GM21423 (cell line): ENCODE results near the gene SMG6.
A peak's percentile ranks its signal among the peaks of the same experiment; 100 is the strongest.
"Not testable (repeated sequence)": the region's sequence is repeated elsewhere in the genome, so short reads cannot be mapped to it uniquely, and the experiment has no call there.

ENCODE experiments used
- ATAC-seq: cut with Tn5 transposase; IDR thresholded peaks from one replicate; pipeline ENCODE4 v1.9.1; 2021; ENCODE audit warnings: mild to moderate bottlenecking, moderate library complexity; ENCODE audit not compliant: unreplicated experiment

SMG6 gene

DNA sequence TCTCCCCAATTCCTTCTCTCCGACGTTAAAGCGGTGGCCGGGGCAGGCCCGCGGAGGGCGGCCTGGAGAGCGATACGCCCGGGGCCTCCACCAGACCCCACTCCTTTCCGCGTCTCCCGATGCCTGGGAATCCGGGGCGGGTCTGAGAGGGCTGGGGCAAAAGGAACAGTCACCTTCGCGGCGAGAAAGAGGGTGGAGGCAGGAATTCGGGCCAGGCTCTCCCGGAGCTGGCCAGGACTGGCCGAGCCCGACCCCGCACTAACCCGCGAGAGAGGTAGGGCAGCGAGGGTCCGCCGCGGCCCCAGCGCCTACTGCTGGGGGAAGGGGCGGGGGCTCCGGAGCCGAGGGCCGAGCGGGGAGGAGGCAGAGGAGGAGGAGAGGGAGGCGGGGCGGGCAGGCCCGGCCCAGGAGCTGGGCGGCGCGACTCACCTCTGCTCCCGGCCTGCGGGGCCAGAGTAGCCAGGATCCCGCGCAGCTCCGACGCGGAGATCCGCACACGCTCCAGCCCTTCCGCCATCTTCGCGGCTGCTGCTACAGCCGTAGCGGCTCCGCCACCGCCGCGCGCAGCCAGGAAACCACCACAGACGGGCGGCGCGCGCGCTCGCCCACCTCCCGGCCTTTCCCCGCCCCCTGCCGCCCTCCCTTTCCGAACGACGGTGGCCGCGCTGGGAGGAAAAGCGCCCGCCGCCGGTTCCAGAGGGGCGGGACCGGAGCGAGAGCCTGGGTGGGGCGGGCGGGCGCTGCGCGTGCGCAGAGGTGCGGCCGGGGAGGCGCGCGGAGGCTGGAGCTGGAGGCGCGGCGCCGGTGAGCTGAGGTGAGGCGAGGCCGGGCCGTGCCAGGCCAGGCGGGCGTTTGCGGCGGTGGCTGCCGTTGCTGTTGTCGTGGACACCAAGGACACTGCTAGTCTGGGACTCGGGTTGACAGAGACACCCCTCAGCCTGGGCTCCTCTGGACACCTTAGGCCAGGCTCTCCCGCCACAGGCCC, at the start of gene SMG6, which contains the start of gene SRR:
TSS of gene SMG6 (minus strand) at position 582 of the 985 bp plus-strand sequence. CDS start at position 517, 65 bp downstream.
TSS of gene SRR (plus strand) at position 747 of the 985 bp plus-strand sequence. CDS start 11,611 bp downstream, outside the sequence.
- ATAC-seq, result peak; percentile 85

DNA sequence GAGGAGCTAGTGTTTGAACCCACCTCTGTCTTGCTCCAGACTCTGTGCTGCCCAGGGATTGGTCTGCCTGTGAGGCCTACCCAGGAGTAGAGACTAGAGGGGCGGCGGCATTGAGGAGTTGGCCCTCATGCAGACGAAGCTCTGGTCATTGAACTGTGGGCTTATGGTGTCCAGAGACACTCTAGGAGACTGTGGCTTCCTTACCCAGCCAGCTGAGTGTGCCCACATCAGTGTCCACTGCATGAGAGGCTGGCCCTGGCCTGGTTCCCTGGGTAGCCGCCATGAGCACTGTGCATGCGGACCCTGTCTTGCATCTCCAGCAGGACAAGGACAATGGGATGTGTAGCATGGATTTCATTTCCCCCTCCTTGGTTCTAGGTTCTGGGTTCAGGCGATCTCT, 47.7 kb upstream of the SMG6 start:
- ATAC-seq, result no peak

GRCh38 chr17:2347805-2348685, 44.5 kb upstream of the SMG6 start:
- no peak for ATAC-seq

GRCh38 chr17:2346475-2346874, 42.9 kb upstream of the SMG6 start:
- ATAC-seq, result no peak

GRCh38 chr17:2344528-2344927, 40.9 kb upstream of the SMG6 start:
- ATAC-seq, result no peak

DNA sequence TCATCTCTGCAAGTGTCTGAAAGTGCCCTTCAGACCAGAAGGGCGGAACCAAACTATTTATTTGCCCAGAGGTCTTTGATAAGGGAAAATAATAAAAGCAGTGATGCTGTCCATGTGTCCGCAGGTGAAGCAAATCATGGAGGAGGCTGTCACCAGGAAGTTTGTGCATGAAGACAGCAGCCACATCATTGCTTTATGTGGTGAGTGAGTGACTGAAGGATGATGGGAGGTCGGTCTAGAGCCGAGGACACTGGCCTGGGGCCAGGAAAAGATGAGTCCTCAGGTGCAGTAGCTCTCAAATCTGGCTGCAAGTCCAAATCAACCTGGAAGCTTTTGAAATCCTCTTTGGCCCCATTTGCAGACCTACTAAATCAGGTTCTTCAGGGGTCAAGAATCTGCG, 39.8 kb upstream of the SMG6 start:
- no peak for ATAC-seq

GRCh38 chr17:2338315-2338657, 34.7 kb upstream of the SMG6 start:
- no peak for ATAC-seq

GRCh38 chr17:2337544-2338314, 34.1 kb upstream of the SMG6 start:
- no peak for ATAC-seq

GRCh38 chr17:2336852-2337543, 33.4 kb upstream of the SMG6 start, which contains the start of gene SGSM2:
Gene SGSM2 (plus strand): TSS chr17:2337501. CDS start chr17:2337689, 188 bp downstream.
- peak; percentile 8 for ATAC-seq

- peak; percentile 84 for ATAC-seq
Observed at GRCh38 chr17:2336215-2336851, 32.7 kb upstream of the SMG6 start, which contains the start of gene TSR1. Gene TSR1 (minus strand): TSS chr17:2336457. CDS start chr17:2336427, 30 bp downstream.

- ATAC-seq, result no peak
Observed at GRCh38 chr17:2335726-2336214, 32.2 kb upstream of the SMG6 start.

GRCh38 chr17:2331303-2331702, 27.7 kb upstream of the SMG6 start:
- ATAC-seq, result no peak

GRCh38 chr17:2323629-2324314, 20.2 kb upstream of the SMG6 start:
- ATAC-seq, result no peak

- no peak for ATAC-seq
Observed at GRCh38 chr17:2321399-2321798, 17.8 kb upstream of the SMG6 start.

GRCh38 chr17:2319051-2319450, 15.5 kb upstream of the SMG6 start:
- ATAC-seq, result no peak

- ATAC-seq, result no peak
Observed at GRCh38 chr17:2317796-2318195, 14.2 kb upstream of the SMG6 start.

GRCh38 chr17:2316916-2317205, 13.3 kb upstream of the SMG6 start:
- ATAC-seq, result not testable (repeated sequence)

DNA sequence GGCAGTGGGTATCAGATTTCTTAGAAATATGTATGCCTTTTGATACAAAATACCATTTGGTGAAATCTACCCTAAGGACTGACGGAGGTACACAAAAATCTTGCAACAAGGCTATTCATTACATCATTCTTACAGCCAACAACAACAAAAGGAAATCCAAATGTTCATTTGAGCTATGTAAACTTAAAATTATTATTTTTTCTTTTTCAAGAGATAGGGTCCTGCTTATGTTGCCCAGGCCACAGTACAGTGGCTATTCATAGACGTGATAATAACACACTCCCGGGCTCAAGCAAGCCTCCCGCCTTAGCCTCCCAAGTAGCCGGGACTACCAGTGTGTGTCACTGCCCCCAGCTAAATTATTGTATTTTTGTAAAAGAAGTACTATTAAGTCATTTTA, 9.2 kb upstream of the SMG6 start:
- no peak for ATAC-seq
